NB4 (cell line): ENCODE measurements around the gene RNASE8.
A peak's percentile ranks its signal among the peaks of the same experiment; 100 is the strongest.

ENCODE experiments used
- DNase-seq: peaks from one replicate; pipeline ENCODE4 v3.0.0; 2010; ENCODE audit warnings: low read depth
- H3K4me3 ChIP-seq: one replicate; pipeline ENCODE4 v1.5.1; 2011; ENCODE audit warnings: mild to moderate bottlenecking, low read depth, low read length, moderate library complexity
- MYC ChIP-seq: IDR thresholded peaks from 2 replicates; pipeline ENCODE4 v1.6.1; 2011; ENCODE audit warnings: low read depth, low read length
- POLR2A ChIP-seq: IDR thresholded peaks from 2 replicates; pipeline ENCODE4 v1.6.1; 2011; ENCODE audit warnings: mild to moderate bottlenecking; ENCODE audit not compliant: insufficient read length; ENCODE audit errors: extremely low read depth
- TF ChIP-seq, protein P1 (sequence below): IDR thresholded peaks from 2 replicates; pipeline ENCODE4 v1.6.1; 2011; ENCODE audit warnings: low read depth, low read length
- TF ChIP-seq, protein P2 (sequence below): IDR thresholded peaks from one replicate; pipeline ENCODE4 v1.5.1; 2012; ENCODE audit warnings: low read depth, low read length

RNASE8 gene

DNA sequence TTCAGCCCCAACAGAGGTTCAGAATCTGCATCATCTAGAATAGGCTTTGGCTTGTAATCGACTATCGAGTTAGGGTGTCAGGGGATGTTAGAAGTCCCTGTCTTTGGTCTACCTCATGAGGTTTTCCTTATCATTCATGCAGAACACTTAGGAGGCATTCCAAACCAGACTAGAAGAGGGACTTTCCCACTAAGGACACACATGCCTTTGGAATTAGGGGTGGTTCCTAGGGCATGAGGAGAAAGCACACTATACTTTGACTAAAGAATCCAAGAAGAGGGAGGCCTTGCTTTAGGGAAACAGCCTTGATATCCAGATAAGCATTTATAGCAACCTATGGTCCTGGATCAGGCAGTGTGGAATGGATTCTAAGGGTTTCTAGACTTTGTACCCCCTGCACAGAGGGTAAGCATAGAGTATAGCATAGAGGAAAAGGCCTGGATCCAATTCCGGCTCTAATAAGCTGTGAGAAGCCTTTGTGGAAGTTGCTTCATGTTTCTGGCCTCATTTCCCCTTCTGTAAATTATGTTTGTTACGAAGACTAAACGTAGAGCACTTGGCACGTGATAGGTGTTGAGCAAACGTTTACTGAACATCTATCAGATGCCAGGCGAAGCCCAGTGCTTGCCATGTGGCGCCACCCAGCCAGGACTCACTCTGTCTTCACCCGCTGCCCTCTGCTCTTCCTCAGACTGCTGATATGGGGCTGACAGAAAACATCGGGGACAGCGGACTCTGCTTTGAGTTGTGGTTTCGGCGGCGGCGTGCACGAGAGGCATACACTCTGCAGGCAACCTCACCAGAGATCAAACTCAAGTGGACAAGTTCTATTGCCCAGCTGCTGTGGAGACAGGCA, 27.6 kb downstream of the RNASE8 start:
- TF ChIP-seq, protein P1, sequence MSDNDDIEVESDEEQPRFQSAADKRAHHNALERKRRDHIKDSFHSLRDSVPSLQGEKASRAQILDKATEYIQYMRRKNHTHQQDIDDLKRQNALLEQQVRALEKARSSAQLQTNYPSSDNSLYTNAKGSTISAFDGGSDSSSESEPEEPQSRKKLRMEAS = no peak
- TF ChIP-seq MYC = no peak
- TF ChIP-seq, protein P2, sequence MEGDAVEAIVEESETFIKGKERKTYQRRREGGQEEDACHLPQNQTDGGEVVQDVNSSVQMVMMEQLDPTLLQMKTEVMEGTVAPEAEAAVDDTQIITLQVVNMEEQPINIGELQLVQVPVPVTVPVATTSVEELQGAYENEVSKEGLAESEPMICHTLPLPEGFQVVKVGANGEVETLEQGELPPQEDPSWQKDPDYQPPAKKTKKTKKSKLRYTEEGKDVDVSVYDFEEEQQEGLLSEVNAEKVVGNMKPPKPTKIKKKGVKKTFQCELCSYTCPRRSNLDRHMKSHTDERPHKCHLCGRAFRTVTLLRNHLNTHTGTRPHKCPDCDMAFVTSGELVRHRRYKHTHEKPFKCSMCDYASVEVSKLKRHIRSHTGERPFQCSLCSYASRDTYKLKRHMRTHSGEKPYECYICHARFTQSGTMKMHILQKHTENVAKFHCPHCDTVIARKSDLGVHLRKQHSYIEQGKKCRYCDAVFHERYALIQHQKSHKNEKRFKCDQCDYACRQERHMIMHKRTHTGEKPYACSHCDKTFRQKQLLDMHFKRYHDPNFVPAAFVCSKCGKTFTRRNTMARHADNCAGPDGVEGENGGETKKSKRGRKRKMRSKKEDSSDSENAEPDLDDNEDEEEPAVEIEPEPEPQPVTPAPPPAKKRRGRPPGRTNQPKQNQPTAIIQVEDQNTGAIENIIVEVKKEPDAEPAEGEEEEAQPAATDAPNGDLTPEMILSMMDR = no peak
- no peak for TF ChIP-seq POLR2A
- no peak for DNase-seq
- H3K4me3 ChIP-seq = no peak overlapping the region

DNA sequence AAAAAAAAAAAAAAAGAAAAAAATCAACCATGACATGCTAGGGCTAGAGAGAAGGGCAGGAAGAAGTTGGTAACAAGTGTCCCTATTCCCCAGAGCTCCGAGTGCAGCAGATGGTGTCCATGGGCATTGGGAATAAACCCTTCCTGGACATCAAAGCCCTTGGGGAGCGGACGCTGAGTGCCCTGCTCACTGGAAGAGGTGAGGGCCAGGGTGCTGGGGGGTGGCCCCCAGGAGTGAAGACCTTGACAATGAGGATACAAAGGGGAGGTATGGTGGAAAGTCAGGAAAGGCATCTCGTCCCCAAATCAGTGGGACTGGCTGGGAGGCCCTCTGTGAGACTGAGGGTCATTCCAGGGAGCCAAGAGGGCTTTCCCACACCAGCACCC, 29.3 kb downstream of the RNASE8 start:
- no peak for DNase-seq
- H3K4me3 ChIP-seq = no peak overlapping the region
- TF ChIP-seq MYC = no peak
- no peak for TF ChIP-seq POLR2A
- TF ChIP-seq, protein P1 = no peak
- TF ChIP-seq, protein P2 = no peak

DNA sequence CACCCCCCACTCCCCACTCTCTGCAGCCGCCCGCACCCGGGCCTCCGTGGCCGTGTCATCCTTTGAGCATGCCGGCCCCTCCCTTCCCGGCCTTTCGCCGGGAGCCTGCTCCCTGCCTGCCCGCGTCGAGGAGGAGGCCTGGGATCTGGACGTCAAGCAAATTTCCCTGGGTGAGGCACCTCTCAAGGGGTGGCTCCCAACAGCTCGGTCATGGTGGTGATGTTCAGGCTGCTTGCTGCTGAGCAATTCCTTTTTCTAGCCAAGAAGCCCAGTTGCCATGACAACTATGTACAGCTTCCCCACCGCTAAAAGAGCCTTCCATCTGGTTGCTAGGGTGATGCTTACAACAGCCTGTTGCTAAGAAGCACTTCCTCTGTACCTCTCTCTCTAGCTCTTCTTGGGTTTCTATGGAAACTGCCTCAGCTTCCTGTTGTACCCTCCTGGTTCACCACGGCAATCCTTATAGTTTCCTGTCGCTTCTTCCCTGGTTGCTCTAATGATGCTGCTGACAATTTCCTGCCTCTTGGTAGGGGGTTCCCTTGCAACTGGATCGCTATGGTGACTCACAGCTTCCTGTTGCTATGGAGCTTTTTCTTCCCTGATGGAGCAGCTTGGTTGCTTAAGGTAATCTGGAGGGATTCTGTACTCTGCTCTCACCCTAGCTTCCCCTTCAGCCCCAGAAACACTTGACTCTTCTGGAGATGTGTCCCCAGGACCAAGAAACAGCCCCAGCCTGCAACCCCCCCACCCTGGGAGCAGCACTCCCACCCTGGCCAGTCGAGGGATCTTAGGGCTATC, 29.9 kb downstream of the RNASE8 start:
- TF ChIP-seq, protein P1 = no peak
- TF ChIP-seq POLR2A (no peak), MYC (no peak)
- TF ChIP-seq, protein P2 = no peak
- DNase-seq = peak; percentile 69
- no peak overlapping the region for H3K4me3 ChIP-seq

DNA sequence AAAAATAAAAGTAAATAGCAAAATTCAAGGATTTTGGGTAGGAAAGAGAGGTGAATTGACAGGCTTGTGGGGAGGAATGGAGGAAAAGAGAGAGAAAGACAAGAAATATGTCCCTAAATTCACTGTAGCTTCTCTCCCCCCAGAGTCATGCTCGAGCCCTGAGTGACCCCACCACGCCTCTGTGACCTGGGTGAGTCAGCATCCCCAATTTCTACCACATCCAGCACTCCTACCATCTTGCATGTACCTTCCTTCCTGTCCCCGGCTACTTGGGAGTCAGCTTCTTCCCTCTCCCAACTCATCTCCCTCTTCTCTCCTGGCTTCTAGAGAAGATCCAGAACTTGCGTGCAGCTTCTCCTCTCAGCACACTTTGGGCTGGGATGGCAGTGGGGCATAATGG, 31.1 kb downstream of the RNASE8 start:
- no peak overlapping the region for H3K4me3 ChIP-seq
- TF ChIP-seq, protein P1 = no peak
- TF ChIP-seq POLR2A = no peak
- TF ChIP-seq MYC = no peak
- TF ChIP-seq, protein P2 = no peak
- DNase-seq = no peak

DNA sequence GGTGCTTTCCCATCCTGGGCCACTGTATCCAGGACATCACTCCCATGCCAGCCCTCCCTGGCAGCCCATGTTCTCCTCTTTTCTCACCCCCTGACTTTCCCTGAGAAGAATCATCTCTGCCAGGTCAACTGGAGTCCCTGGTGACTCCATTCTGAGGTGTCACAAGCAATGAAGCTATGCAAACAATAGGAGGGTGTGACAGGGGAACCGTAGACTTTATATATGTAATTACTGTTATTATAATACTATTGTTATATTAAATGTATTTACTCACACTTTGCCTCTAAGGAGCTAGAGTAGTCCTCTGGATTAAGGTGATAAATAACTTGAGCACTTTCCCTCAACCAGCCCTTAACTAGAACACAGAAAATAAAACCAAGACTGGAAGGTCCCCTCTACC, 31.6 kb downstream of the RNASE8 start:
- no peak for TF ChIP-seq MYC
- TF ChIP-seq, protein P1 = no peak
- no peak for TF ChIP-seq POLR2A
- TF ChIP-seq, protein P2 = no peak
- no peak for DNase-seq
- no peak overlapping the region for H3K4me3 ChIP-seq
